OCI-LY1 (cell line): ENCODE data around the gene PCNT.

ENCODE experiments used
- CTCF ChIP-seq: fragments of 200-600 bp; sonication (generic), shearing (Covaris generic); IDR thresholded peaks from 2 replicates; pipeline ENCODE4 v1.5.1; 2017; ENCODE audit warnings: mild to moderate bottlenecking, antibody characterized with exemption, low read length, moderate library complexity, mixed read lengths
- EZH2 ChIP-seq: fragments of 200-600 bp; sonication (generic), shearing (Covaris generic); IDR thresholded peaks from 2 replicates; pipeline ENCODE4 v1.8.0; 2017; ENCODE audit warnings: borderline replicate concordance, mixed run types, mild to moderate bottlenecking, antibody characterized with exemption, low read length, moderate library complexity, mixed read lengths

DNA sequence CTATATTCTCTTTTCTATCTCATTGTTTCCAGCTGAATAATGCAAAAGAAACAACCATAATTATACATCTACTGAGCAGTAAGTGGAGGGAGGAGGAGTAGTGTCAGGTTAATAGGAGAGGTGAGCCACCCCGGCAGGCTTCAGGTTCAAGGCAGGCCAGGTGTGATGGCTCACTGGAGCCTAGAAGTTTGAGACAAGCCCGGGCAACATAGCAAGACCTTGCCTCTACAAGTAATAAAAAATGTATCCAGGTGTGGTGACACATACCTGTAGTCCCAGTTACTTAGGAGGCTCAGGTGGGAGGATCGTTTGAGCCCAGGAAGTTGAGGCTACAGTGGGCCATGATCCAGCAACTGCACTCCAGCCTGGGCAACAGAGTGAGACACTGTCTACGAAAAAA, 132.8 kb downstream of the PCNT start:
- TF ChIP-seq CTCF (no peak), EZH2 (no peak)
